GM12891 (cell line): Measurements from ENCODE around the gene REXO5.
A peak's percentile ranks its signal among the peaks of the same experiment; 100 is the strongest.

ENCODE experiments used
- PAX5 ChIP-seq: IDR thresholded peaks from 2 replicates; pipeline ENCODE4 v1.6.1; 2011; ENCODE audit warnings: low read length, moderate library complexity, mild to moderate bottlenecking; ENCODE audit not compliant: insufficient read depth, severe bottlenecking
- POLR2A ChIP-seq: IDR thresholded peaks from 2 replicates; pipeline ENCODE4 v1.6.1; 2011; ENCODE audit warnings: low read depth, low read length, control low read depth
- POLR2AphosphoS5 ChIP-seq: IDR thresholded peaks from 2 replicates; pipeline ENCODE4 v1.6.1; 2011; ENCODE audit warnings: low read depth, low read length, control low read depth
- SPI1 ChIP-seq: IDR thresholded peaks from 2 replicates; pipeline ENCODE4 v1.6.1; 2011; ENCODE audit warnings: low read depth, low read length, control low read depth
- TAF1 ChIP-seq: IDR thresholded peaks from 2 replicates; pipeline ENCODE4 v1.6.1; 2011; ENCODE audit warnings: low read depth, low read length, control low read depth

DNA sequence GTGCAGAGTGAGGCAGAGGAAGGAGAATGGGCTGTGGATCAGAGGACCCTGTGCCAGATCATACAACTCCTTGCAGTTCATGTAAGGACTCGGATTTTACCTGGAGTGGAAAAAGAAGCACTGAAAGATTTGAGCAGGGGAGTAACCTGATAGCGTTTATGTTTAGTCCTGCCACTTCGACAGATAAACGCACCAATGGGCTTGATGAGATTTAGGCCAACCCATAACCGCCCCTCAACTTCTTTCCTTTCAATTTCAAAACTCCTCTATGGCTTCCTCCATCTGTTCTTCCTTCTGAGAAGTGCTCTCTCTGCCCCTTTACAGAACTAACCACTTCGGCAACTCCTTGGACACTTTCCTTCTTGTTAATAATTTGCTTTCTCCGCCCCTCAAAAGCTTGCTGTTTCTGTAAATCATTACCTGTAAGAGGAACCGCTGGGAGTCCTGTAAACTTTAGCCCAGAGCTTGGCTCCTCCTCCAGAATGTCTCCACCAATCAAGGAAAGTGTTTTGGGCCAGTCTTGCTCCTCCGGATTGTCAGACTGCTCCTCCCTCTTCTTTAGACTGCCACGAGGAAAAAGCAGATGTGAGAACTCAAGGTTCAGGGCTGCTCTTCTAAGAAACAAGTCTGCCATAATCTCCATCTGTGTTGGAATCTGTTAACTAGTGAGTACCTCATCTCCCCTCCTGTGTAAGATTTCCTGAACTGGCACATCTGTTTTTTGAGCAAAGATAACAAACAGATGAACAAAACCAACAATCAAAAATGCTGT lies 42.7 kb upstream of the REXO5 start, which contains the start of gene ACSM3:
- no peak for TF ChIP-seq POLR2A
- no peak for TF ChIP-seq TAF1
- TF ChIP-seq POLR2AphosphoS5: no peak
- TF ChIP-seq PAX5: no peak
- peak; percentile 90 for TF ChIP-seq SPI1
